ENCODE data around the gene AOPEP. TPM values are rescaled to one million over a fixed set of nuclear protein-coding genes. Genes with fewer than 3 reads are reported as not detected.
"Not testable (repeated sequence)": the region's sequence is repeated elsewhere in the genome, so short reads cannot be mapped to it uniquely, and the experiment has no call there.

The AOPEP gene
- total and polyA plus RNA-seq, 2 of the 13 experiments (the other 11 are each of a cell fraction or from before 2014, with no cell fraction given), result 22.2 to 41.6 TPM

DNA sequence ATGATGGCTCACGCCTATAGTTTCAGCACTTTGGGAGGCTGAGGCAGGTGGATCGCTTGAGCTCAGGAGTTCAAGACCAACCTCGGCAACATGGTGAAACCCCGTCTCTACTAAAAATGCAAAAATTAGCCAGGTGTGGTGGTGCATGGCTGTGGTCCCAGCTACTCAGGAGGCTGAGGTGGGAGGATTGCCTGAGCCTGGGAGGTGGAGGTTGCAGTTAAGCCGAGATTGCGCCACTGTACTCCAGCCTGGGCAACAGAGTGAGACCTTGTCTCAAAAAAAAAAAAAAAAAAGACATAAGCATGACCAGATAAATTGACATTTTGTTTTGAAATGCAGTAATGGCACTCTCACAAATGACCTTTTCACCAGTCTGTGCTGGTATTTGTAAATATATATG is 294.1 kb downstream of the AOPEP start:
- 93% methylated on average over 6 of the region's 6 CpGs for WGBS (ENCODE audit: low lambda C conversion rate)
- H3K27me3 ChIP-seq (ENCODE audit: control insufficient read depth in 1 of 2, insufficient read depth in 2 of 2, low read length in 2 of 2); DNase-seq (ENCODE audit: low spot score); H3K9me3 ChIP-seq (ENCODE audit: low read length); in situ Hi-C loops (cut with HindIII; ENCODE audit: extremely low pct_ligation_motif_present, low pct_unique_long_range_greater_than_20kb); FAIRE-seq; H3K27ac ChIP-seq (ENCODE audit: extremely low read length, insufficient read depth, low read length); H3K9ac ChIP-seq (ENCODE audit: insufficient read depth, low read depth, low read length); H3K4me2 ChIP-seq (ENCODE audit: low read depth, low read length); ATAC-seq; H2AFZ ChIP-seq (ENCODE audit: low read length); BruUV-seq (replicated peaks); H3K4me3 ChIP-seq (replicated peaks in 1 of 3; ENCODE audit: insufficient read depth in 1 of 3, low read depth in 2 of 3, low read length in 3 of 3); H4K20me1 ChIP-seq (ENCODE audit: insufficient read depth, low read length); intact Hi-C loops (cut with micrococcal nuclease; ENCODE audit: unreplicated experiment); CTCF ChIA-PET (ENCODE audit: low intra/inter-chr PET ratio, low total read pairs): not testable (repeated sequence)
- H3K4me1 ChIP-seq (ENCODE audit: insufficient read depth, low read length), result peaks cover 92% of the 10 kb centered on the region
- POLR2A ChIA-PET, result interaction anchor here (1.6 to 6.0 kb wide), 3 partner anchors 10 to 13 kb away, joined by 7 to 83 read pairs (median 8); no protein-coding TSS in a partner anchor
- TF ChIP-seq, protein P1, sequence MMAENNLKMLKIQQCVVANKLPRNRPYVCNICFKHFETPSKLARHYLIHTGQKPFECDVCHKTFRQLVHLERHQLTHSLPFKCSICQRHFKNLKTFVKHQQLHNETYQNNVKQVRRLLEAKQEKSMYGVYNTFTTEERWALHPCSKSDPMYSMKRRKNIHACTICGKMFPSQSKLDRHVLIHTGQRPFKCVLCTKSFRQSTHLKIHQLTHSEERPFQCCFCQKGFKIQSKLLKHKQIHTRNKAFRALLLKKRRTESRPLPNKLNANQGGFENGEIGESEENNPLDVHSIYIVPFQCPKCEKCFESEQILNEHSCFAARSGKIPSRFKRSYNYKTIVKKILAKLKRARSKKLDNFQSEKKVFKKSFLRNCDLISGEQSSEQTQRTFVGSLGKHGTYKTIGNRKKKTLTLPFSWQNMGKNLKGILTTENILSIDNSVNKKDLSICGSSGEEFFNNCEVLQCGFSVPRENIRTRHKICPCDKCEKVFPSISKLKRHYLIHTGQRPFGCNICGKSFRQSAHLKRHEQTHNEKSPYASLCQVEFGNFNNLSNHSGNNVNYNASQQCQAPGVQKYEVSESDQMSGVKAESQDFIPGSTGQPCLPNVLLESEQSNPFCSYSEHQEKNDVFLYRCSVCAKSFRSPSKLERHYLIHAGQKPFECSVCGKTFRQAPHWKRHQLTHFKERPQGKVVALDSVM (CRISPR knock-in tag; IDR thresholded peaks at IDR 0.05), result peak; percentile 92
- TF ChIP-seq ZNF121 (CRISPR knock-in tag; IDR thresholded peaks at IDR 0.05), result peak; percentile 64; the same call in 1 of the 2 replicates
- H3K79me2 ChIP-seq (ENCODE audit: insufficient read depth, low read length), result peaks cover 75% of the 10 kb centered on the region
- H3K36me3 ChIP-seq (replicated peaks in 1 of 2; ENCODE audit: control insufficient read depth in 1 of 2, insufficient read depth in 2 of 2, low read length in 2 of 2), result peaks cover 13 to 60% of the 10 kb centered on the region in 2 experiments

DNA sequence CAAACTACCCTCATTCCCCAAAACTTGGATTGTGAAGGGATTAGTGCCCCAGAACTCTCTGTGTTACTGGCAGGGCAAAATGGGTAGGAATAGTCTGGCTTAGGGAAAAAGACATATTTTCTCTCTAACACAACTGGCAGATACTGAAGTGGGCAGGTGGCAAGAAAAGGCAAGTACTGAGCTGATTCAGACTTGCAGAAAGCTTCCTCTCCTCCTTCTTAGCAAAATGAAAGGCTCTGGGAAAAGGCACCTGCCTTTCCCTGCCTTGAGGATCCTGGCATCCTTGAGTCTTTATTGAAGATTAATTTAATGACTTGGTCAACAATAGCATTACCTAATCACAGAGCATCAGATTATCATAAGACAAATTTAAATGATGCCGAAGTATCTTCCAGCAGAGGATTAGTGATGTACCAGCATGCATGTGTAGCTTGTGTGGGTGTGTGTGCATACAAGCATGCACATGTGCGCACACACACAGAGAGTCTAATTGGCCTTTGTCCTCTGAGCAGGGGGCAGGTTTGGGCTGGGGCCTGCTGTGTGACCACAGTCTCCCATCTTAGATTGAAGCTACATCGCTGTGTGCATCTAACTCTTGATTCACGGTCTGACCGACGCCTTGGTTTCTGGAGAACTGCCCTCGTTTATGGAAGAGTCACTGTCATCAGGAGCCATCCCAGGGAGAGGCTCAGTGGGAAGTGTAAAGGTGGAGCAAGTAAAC is 294.8 kb downstream of the AOPEP start:
- Histone ChIP-seq H4K20me1 (ENCODE audit: insufficient read depth, low read length) (no peaks in the 10 kb centered on the region; the same call in 1 of the 2 replicates), H2AFZ (ENCODE audit: low read length) (no peak overlapping the region), H3K79me2 (ENCODE audit: insufficient read depth, low read length) (peaks cover 77% of the 10 kb centered on the region), H3K4me1 (ENCODE audit: insufficient read depth, low read length) (peaks cover 98% of the 10 kb centered on the region), H3K4me2 (ENCODE audit: low read depth, low read length) (0 out of 2 replicates have a peak overlapping the region, but pooled peaks have one; percentile 1), H3K9ac (ENCODE audit: insufficient read depth, low read depth, low read length) (no peak overlapping the region), H3K27me3 (ENCODE audit: control insufficient read depth in 1 of 2, insufficient read depth in 2 of 2, low read length in 2 of 2) (no peaks in the 10 kb centered on the region), H3K4me3 (replicated peaks in 1 of 3; ENCODE audit: insufficient read depth in 1 of 3, low read depth in 2 of 3, low read length in 3 of 3) (no peak overlapping the region), H3K9me3 (ENCODE audit: low read length) (no peaks in the 10 kb centered on the region), H3K36me3 (replicated peaks in 1 of 2; ENCODE audit: control insufficient read depth in 1 of 2, insufficient read depth in 2 of 2, low read length in 2 of 2) (peaks cover 13 to 56% of the 10 kb centered on the region in 2 experiments), H3K27ac (ENCODE audit: extremely low read length, insufficient read depth, low read length) (peak overlapping the region; percentile 94)
- FAIRE-seq (no peak), ATAC-seq (no peak), DNase-seq (ENCODE audit: low spot score) (no peak)
- in situ Hi-C loops (cut with HindIII; ENCODE audit: extremely low pct_ligation_motif_present, low pct_unique_long_range_greater_than_20kb) (no loop called here), intact Hi-C loops (cut with micrococcal nuclease; ENCODE audit: unreplicated experiment) (no loop called here)
- ChIA-PET CTCF (ENCODE audit: low intra/inter-chr PET ratio, low total read pairs) (no interaction called here), POLR2A (interaction anchor here (6.0 kb wide), 1 partner anchor 14 kb away, joined by 83 read pairs; no protein-coding TSS in a partner anchor)
- no TSS peak for BruUV-seq (replicated peaks)
- WGBS (ENCODE audit: low lambda C conversion rate), result 90% methylated on average over 7 of the region's 7 CpGs
- TF ChIP-seq HNF4A (CRISPR knock-in tag; IDR thresholded peaks at IDR 0.05) (peak; percentile 46; the same call in 1 of the 2 replicates), ZNF224 (CRISPR knock-in tag; IDR thresholded peaks at IDR 0.05) (no peak), ZNF34 (CRISPR knock-in tag; IDR thresholded peaks at IDR 0.05; ENCODE audit: borderline replicate concordance) (no peak), ZBTB38 (CRISPR knock-in tag; IDR thresholded peaks at IDR 0.05) (peak; percentile 75; the same call in 1 of the 2 replicates), NFYB (CRISPR knock-in tag; IDR thresholded peaks at IDR 0.05) (no peak), HDAC6 (IDR thresholded peaks at IDR 0.05; ENCODE audit: low read depth, low read length) (no peak)
- TF ChIP-seq, protein P2, sequence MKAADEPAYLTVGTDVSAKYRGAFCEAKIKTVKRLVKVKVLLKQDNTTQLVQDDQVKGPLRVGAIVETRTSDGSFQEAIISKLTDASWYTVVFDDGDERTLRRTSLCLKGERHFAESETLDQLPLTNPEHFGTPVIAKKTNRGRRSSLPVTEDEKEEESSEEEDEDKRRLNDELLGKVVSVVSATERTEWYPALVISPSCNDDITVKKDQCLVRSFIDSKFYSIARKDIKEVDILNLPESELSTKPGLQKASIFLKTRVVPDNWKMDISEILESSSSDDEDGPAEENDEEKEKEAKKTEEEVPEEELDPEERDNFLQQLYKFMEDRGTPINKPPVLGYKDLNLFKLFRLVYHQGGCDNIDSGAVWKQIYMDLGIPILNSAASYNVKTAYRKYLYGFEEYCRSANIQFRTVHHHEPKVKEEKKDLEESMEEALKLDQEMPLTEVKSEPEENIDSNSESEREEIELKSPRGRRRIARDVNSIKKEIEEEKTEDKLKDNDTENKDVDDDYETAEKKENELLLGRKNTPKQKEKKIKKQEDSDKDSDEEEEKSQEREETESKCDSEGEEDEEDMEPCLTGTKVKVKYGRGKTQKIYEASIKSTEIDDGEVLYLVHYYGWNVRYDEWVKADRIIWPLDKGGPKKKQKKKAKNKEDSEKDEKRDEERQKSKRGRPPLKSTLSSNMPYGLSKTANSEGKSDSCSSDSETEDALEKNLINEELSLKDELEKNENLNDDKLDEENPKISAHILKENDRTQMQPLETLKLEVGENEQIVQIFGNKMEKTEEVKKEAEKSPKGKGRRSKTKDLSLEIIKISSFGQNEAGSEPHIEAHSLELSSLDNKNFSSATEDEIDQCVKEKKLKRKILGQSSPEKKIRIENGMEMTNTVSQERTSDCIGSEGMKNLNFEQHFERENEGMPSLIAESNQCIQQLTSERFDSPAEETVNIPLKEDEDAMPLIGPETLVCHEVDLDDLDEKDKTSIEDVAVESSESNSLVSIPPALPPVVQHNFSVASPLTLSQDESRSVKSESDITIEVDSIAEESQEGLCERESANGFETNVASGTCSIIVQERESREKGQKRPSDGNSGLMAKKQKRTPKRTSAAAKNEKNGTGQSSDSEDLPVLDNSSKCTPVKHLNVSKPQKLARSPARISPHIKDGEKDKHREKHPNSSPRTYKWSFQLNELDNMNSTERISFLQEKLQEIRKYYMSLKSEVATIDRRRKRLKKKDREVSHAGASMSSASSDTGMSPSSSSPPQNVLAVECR (CRISPR knock-in tag; IDR thresholded peaks at IDR 0.05; ENCODE audit: borderline replicate concordance), result no peak
